Adipose tissue (tissue), 3 donors: ENCODE data around the gene PRKG1. TPM values are rescaled to one million over a fixed set of nuclear protein-coding genes. Genes with fewer than 3 reads are reported as not detected.

Experiments
- H3K27ac ChIP-seq: one replicate; pipeline ENCODE4 v1.5.1; 2013; ENCODE audit warnings: low read depth, low read length
- WGBS, 3 donors: extraction: QIAGEN DNeasy Blood & Tissue Kit; methylation state at CpG; one replicate each; pipeline ENCODE4 v1.1.7; 2013; 5-methylcytosine and 5-hydroxymethylcytosine counted together
- polyA plus RNA-seq, 3 donors: library from polyadenylated mRNA; stranded (reverse); fragments of 200-250 nt; gene quantifications; one replicate each; pipeline ENCODE4 v1.2.3, GENCODE V29; 2013
- donor health status: healthy with polysubstance abuse.
- donor health status: Bipolar disorder and iron deficiency.
- donor health status: healthy.

The PRKG1 gene
- polyA plus RNA-seq, 3 donors, result 0.46 to 13.2 (median 2.1) TPM

GRCh38 chr10:51903675-51904074, 829.4 kb downstream of the PRKG1 start:
- H3K27ac ChIP-seq, result no peak overlapping the region

GRCh38 chr10:51905032-51905431, 830.7 kb downstream of the PRKG1 start:
- no peak overlapping the region for H3K27ac ChIP-seq

More at GRCh38 chr10:51903675-51904074, 829.4 kb downstream of the PRKG1 start:
- WGBS, 3 donors, result 67 to 77% (median 68%) methylated on average over 1 of the region's 1 CpG

GRCh38 chr10:51907361-51907760, 833.1 kb downstream of the PRKG1 start:
- WGBS, 3 donors, result 32 to 55% (median 50%) methylated on average over 2 of the region's 2 CpGs
- no peak overlapping the region for H3K27ac ChIP-seq

GRCh38 chr10:51910189-51910588, 835.9 kb downstream of the PRKG1 start:
- no peak overlapping the region for H3K27ac ChIP-seq

- 56 to 72% (median 64%) methylated on average over 3 of the region's 3 CpGs for WGBS, 3 donors
- H3K27ac ChIP-seq, result no peak overlapping the region
Observed at GRCh38 chr10:51910596-51910995, 836.3 kb downstream of the PRKG1 start.

- 55 to 62% (median 56%) methylated on average over 2 of the region's 2 CpGs for WGBS, 3 donors
- H3K27ac ChIP-seq, result no peak overlapping the region
Observed at GRCh38 chr10:51911723-51912122, 837.4 kb downstream of the PRKG1 start.

GRCh38 chr10:51915031-51915542, 840.8 kb downstream of the PRKG1 start:
- no peak overlapping the region for H3K27ac ChIP-seq
- WGBS, 3 donors, result 78 to 79% (median 79%) methylated on average over 1 of the region's 1 CpG

- 37 to 50% (median 50%) methylated on average over 2 of the region's 2 CpGs for WGBS, 3 donors
- no peak overlapping the region for H3K27ac ChIP-seq
Observed at GRCh38 chr10:51918440-51918839, 844.2 kb downstream of the PRKG1 start.

- WGBS, 3 donors, result 28 to 46% (median 41%) methylated on average over 5 of the region's 5 CpGs
- H3K27ac ChIP-seq, result no peak overlapping the region
Observed at GRCh38 chr10:51918884-51919325, 844.6 kb downstream of the PRKG1 start.

GRCh38 chr10:51920672-51921071, 846.4 kb downstream of the PRKG1 start:
- no peak overlapping the region for H3K27ac ChIP-seq

- 91 to 93% (median 92%) methylated on average over 4 of the region's 4 CpGs for WGBS, 3 donors
- H3K27ac ChIP-seq, result no peak overlapping the region
Observed at GRCh38 chr10:51924359-51924758, 850.1 kb downstream of the PRKG1 start.

- no peak overlapping the region for H3K27ac ChIP-seq
- 86 to 92% (median 92%) methylated on average over 5 of the region's 5 CpGs for WGBS, 3 donors
Observed at GRCh38 chr10:51926337-51926736, 852.0 kb downstream of the PRKG1 start.

- no peak overlapping the region for H3K27ac ChIP-seq
- WGBS, 3 donors, result 54 to 74% (median 71%) methylated on average over 1 of the region's 1 CpG
Observed at GRCh38 chr10:51928162-51928561, 853.9 kb downstream of the PRKG1 start.

- WGBS, 3 donors, result 87 to 91% (median 89%) methylated on average over 4 of the region's 4 CpGs
- H3K27ac ChIP-seq, result no peak overlapping the region
Observed at GRCh38 chr10:51932530-51932929, 858.2 kb downstream of the PRKG1 start.

GRCh38 chr10:51934373-51934772, 860.1 kb downstream of the PRKG1 start:
- H3K27ac ChIP-seq, result no peak overlapping the region
- 76 to 85% (median 80%) methylated on average over 5 of the region's 5 CpGs for WGBS, 3 donors

GRCh38 chr10:51935341-51935740, 861.1 kb downstream of the PRKG1 start:
- 55 to 79% (median 66%) methylated on average over 5 of the region's 5 CpGs for WGBS, 3 donors
- H3K27ac ChIP-seq, result no peak overlapping the region

- H3K27ac ChIP-seq, result no peak overlapping the region
- 68 to 82% (median 76%) methylated on average over 7 of the region's 7 CpGs for WGBS, 3 donors
Observed at GRCh38 chr10:51937308-51938140, 863.2 kb downstream of the PRKG1 start.

GRCh38 chr10:51950371-51950995, 876.2 kb downstream of the PRKG1 start:
- H3K27ac ChIP-seq, result no peak overlapping the region

GRCh38 chr10:51950996-51951555, 876.8 kb downstream of the PRKG1 start:
- 75 to 100% (median 86%) methylated on average over 1 of the region's 1 CpG for WGBS, 3 donors
- no peak overlapping the region for H3K27ac ChIP-seq

More at GRCh38 chr10:51950371-51950995, 876.2 kb downstream of the PRKG1 start:
- WGBS, 3 donors, result 83 to 94% (median 92%) methylated on average over 10 of the region's 10 CpGs
